22Rv1 (cell line): ENCODE measurements around the gene C1QC.

Source experiments
- CTCF ChIP-seq: fragments of 450-650 bp; IDR thresholded peaks from 2 replicates; pipeline ENCODE4 v1.5.1; 2017; ENCODE audit warnings: mild to moderate bottlenecking
- ZFX ChIP-seq: fragments of 450-650 bp; IDR thresholded peaks from 2 replicates; pipeline ENCODE4 v1.6.1; 2017; ENCODE audit warnings: antibody characterized with exemption, borderline replicate concordance

- TF ChIP-seq CTCF (no peak), ZFX (no peak)
These were observed 38.3 kb downstream of the C1QC start for GRCh38 chr1:22681556-22682276.
